SU-DHL-6 (cell line): Measurements from ENCODE around the gene TPI1.

ENCODE experiments used
- CTCF ChIP-seq: fragments of 200-600 bp; sonication (generic); IDR thresholded peaks from one replicate; pipeline ENCODE4 v1.5.1; 2017; ENCODE audit warnings: antibody characterized with exemption, mild to moderate bottlenecking, low read length, moderate library complexity; ENCODE audit not compliant: insufficient read depth, poor library complexity, severe bottlenecking
- EZH2phosphoT487 ChIP-seq: fragments of 200-600 bp; sonication (generic), shearing (Covaris generic); conservative IDR thresholded peaks from 2 replicates; pipeline ENCODE4 v1.6.1; 2018; ENCODE audit warnings: mild to moderate bottlenecking, antibody characterized with exemption, low read length, moderate library complexity, mixed read lengths

GRCh38 chr12:6824085-6824775 lies 43.1 kb upstream of the TPI1 start:
- TF ChIP-seq CTCF = no peak
- TF ChIP-seq EZH2phosphoT487 = no peak
